CD14-positive monocyte (primary cell): ENCODE measurements around the gene PSMD1. TPM values are rescaled to one million over a fixed set of nuclear protein-coding genes. Genes with fewer than 3 reads are reported as not detected.
A peak's percentile ranks its signal among the peaks of the same experiment; 100 is the strongest.

ENCODE experiments used
- DNase-seq, 3 donors: peaks; one replicate each; pipeline ENCODE4 v3.0.0-alpha.2; 2011 to 2022
- H2AFZ ChIP-seq: 2 replicates; pipeline ENCODE4 v1.6.0; 2012; ENCODE audit warnings: mild to moderate bottlenecking, low read depth, low read length, inconsistent platforms; ENCODE audit not compliant: insufficient read depth, poor library complexity, severe bottlenecking
- H3K27ac ChIP-seq, 2 donors: 1 replicate in 1 of 2; 2 replicates in 1 of 2; pipeline ENCODE4 v1.5.1; 2012 to 2013; ENCODE audit warnings: low read length in 2 of 2, control low read depth in 1 of 2, inconsistent platforms in 1 of 2, low read depth in 1 of 2, mild to moderate bottlenecking in 1 of 2
- H3K27me3 ChIP-seq, 2 donors: one replicate each; pipeline versions ENCODE4 v1.6.0 to v1.6.1; 2011 to 2013; ENCODE audit warnings: low read length in 2 of 2; ENCODE audit not compliant: control insufficient read depth in 2 of 2, insufficient read depth in 2 of 2
- H3K36me3 ChIP-seq, 2 donors: replicated peaks in 1 of 2; 1 replicate in 1 of 2; 2 replicates in 1 of 2; pipeline versions ENCODE4 v1.5.1 to v1.6.1; 2012 to 2013; ENCODE audit warnings: low read length in 2 of 2, control low read depth in 1 of 2, inconsistent platforms in 1 of 2, mild to moderate bottlenecking in 1 of 2; ENCODE audit not compliant: insufficient read depth in 2 of 2, control insufficient read depth in 1 of 2
- H3K4me1 ChIP-seq, 2 donors: 1 replicate in 1 of 2; 2 replicates in 1 of 2; pipeline versions ENCODE4 v1.5.1 to v1.6.1; 2012 to 2013; ENCODE audit warnings: low read length in 2 of 2, control low read depth in 1 of 2, inconsistent platforms in 1 of 2, mild to moderate bottlenecking in 1 of 2, moderate library complexity in 1 of 2; ENCODE audit not compliant: insufficient read depth in 2 of 2, control insufficient read depth in 1 of 2
- H3K4me2 ChIP-seq: replicated peaks from 2 replicates; pipeline ENCODE3; 2012; ENCODE audit warnings: low read length, moderate library complexity, mild to moderate bottlenecking; ENCODE audit not compliant: poor library complexity, severe bottlenecking; ENCODE audit errors: extremely low read depth
- H3K4me3 ChIP-seq, 3 experiments: fragments of 200-600 bp in 1 of 3; sonication (generic) in 1 of 3; replicated peaks in 1 of 3; 1 replicate in 2 of 3; 2 replicates in 1 of 3; pipeline ENCODE4 v1.5.1; 2011 to 2013; ENCODE audit warnings: low read length in 3 of 3, mild to moderate bottlenecking in 3 of 3, control low read depth in 2 of 3, low read depth in 2 of 3, inconsistent platforms in 1 of 3, moderate library complexity in 1 of 3
- H3K79me2 ChIP-seq: 2 replicates; pipeline ENCODE4 v1.6.0; 2012; ENCODE audit warnings: mild to moderate bottlenecking, control low read depth, inconsistent platforms, low read length, moderate library complexity; ENCODE audit not compliant: insufficient read depth
- H3K9ac ChIP-seq: 2 replicates; pipeline ENCODE4 v1.6.0; 2017; ENCODE audit warnings: low read length, mild to moderate bottlenecking; ENCODE audit not compliant: insufficient read depth, poor library complexity, severe bottlenecking
- H3K9me3 ChIP-seq, 2 donors: replicated peaks in 1 of 2; 1 replicate in 1 of 2; 2 replicates in 1 of 2; pipeline versions ENCODE4 v1.5.1 to v1.6.1; 2012 to 2013; ENCODE audit warnings: low read length in 2 of 2, control low read depth in 1 of 2; ENCODE audit not compliant: control insufficient read depth in 1 of 2, insufficient read depth in 1 of 2
- H4K20me1 ChIP-seq: 2 replicates; pipeline ENCODE4 v1.6.0; 2012; ENCODE audit warnings: mild to moderate bottlenecking, low read length, control low read depth, moderate library complexity; ENCODE audit not compliant: insufficient read depth
- H3K27ac Mint-ChIP-seq, 7 donors: one replicate each; pipeline ENCODE4 v1.8.0; 2020; ENCODE audit warnings: mild to moderate bottlenecking in 7 of 7, mixed read lengths in 7 of 7, moderate library complexity in 6 of 7, inconsistent platforms in 2 of 7
- H3K27me3 Mint-ChIP-seq, 3 donors: one replicate each; pipeline ENCODE4 v1.8.0; 2021 to 2022; ENCODE audit warnings: low read depth in 3 of 3, mild to moderate bottlenecking in 3 of 3, mixed read lengths in 3 of 3, moderate library complexity in 3 of 3, inconsistent platforms in 1 of 3
- H3K36me3 Mint-ChIP-seq, 2 donors: one replicate each; pipeline ENCODE4 v1.8.0; 2020; ENCODE audit warnings: mixed read lengths in 2 of 2, inconsistent platforms in 1 of 2, mild to moderate bottlenecking in 1 of 2
- H3K4me1 Mint-ChIP-seq: one replicate; pipeline ENCODE4 v1.8.0; 2020; ENCODE audit warnings: mild to moderate bottlenecking, mixed read lengths
- H3K4me3 Mint-ChIP-seq, 2 donors: one replicate each; pipeline ENCODE4 v1.8.0; 2020; ENCODE audit warnings: mild to moderate bottlenecking in 2 of 2, mixed read lengths in 2 of 2, moderate library complexity in 1 of 2
- H3K9me3 Mint-ChIP-seq, 7 donors: one replicate each; pipeline ENCODE4 v1.8.0; 2020 to 2022; ENCODE audit warnings: mixed read lengths in 7 of 7, mild to moderate bottlenecking in 6 of 7, moderate library complexity in 6 of 7, inconsistent platforms in 2 of 7
- CTCF ChIP-seq: fragments of 200-600 bp; IDR thresholded peaks from one replicate; pipeline ENCODE4 v1.8.0; 2022; ENCODE audit warnings: antibody characterized with exemption, mild to moderate bottlenecking
- WGBS: methylation state at CpG from one replicate; pipeline ENCODE4 v1.1.5; 2013; ENCODE audit warnings: missing lambda C conversion rate; ENCODE audit not compliant: insufficient coverage; 5-methylcytosine and 5-hydroxymethylcytosine counted together
- intact Hi-C, 2 donors: fragments of 100-400 bp; cut with micrococcal nuclease; formaldehyde crosslinking; loops; one replicate each; pipeline versions ENCODE4 v1.15.0 to v1.15.1; 2023
- polyA plus RNA-seq, 3 donors: library from polyadenylated mRNA; depleted of rRNA in 1 of 3; unstranded in 2 of 3; stranded (reverse) in 1 of 3; fragments of 300-500 nt in 2 of 3; fragments of >200 nt in 1 of 3; fragmentation: Illumina TruSeq in 2 of 3; gene quantifications; 1 replicate in 2 of 3; 2 replicates in 1 of 3; pipeline ENCODE4 v1.2.3, GENCODE V29; 2012 to 2021

The PSMD1 gene
- polyA plus RNA-seq, 3 donors, result 23.5 to 53.9 (median 37.7) TPM

GRCh38 chr2:231117922-231118613 is 61.4 kb downstream of the PSMD1 start:
- Histone ChIP-seq H3K4me2 (no peak overlapping the region), H3K27me3 (no peaks in the 10 kb centered on the region), H3K36me3 (peaks cover 10 to 46% of the 10 kb centered on the region in 2 donors), H3K9me3 (no peaks in the 10 kb centered on the region), H3K4me1 (no peaks in the 10 kb centered on the region), H3K79me2 (no peaks in the 10 kb centered on the region), H3K27ac (no peak overlapping the region), H3K4me3 (no peak overlapping the region), H3K9ac (no peak overlapping the region), H4K20me1 (no peaks in the 10 kb centered on the region), H2AFZ (no peak overlapping the region)
- no peak overlapping the region for H3K4me3 Mint-ChIP-seq
- intact Hi-C loops, result no loop called here
- peak overlapping the region in 1 of 7 donors; percentile 68 for H3K27ac Mint-ChIP-seq
- no peak for TF ChIP-seq CTCF
- 100% methylated on average over 2 of the region's 4 CpGs for WGBS
- H3K9me3 Mint-ChIP-seq, result peaks cover 0 to 3% (median 0%) of the 10 kb centered on the region in 7 donors
- H3K4me1 Mint-ChIP-seq, result no peaks in the 10 kb centered on the region
- no peaks in the 10 kb centered on the region for H3K27me3 Mint-ChIP-seq
- peaks cover 35 to 39% of the 10 kb centered on the region in 2 donors for H3K36me3 Mint-ChIP-seq
- no peak for DNase-seq

GRCh38 chr2:231118614-231118942 is 61.9 kb downstream of the PSMD1 start:
- H3K36me3 ChIP-seq, result peaks cover 10 to 40% of the 10 kb centered on the region in 2 donors
- no peaks in the 10 kb centered on the region for H3K79me2 ChIP-seq
- Mint-ChIP-seq H3K27me3 (no peaks in the 10 kb centered on the region), H3K36me3 (peaks cover 32 to 34% of the 10 kb centered on the region in 2 donors), H3K4me1 (no peaks in the 10 kb centered on the region), H3K27ac (no peak overlapping the region), H3K4me3 (no peak overlapping the region), H3K9me3 (peaks cover 0 to 3% (median 0%) of the 10 kb centered on the region in 7 donors)
- no peak overlapping the region for H3K27ac ChIP-seq
- no peak overlapping the region for H2AFZ ChIP-seq
- H3K27me3 ChIP-seq, result no peaks in the 10 kb centered on the region
- no peak overlapping the region for H3K9ac ChIP-seq
- intact Hi-C loops, result no loop called here
- DNase-seq, result no peak
- no peak overlapping the region for H3K4me3 ChIP-seq
- no peaks in the 10 kb centered on the region for H3K4me1 ChIP-seq
- no peak overlapping the region for H3K4me2 ChIP-seq
- 100% methylated on average over 1 of the region's 2 CpGs for WGBS
- no peaks in the 10 kb centered on the region for H4K20me1 ChIP-seq
- TF ChIP-seq CTCF, result no peak
- H3K9me3 ChIP-seq, result no peaks in the 10 kb centered on the region
